Panc1 (cell line): ENCODE measurements around the gene KRTAP5-3.

Experiments
- POLR2AphosphoS5 ChIP-seq: IDR thresholded peaks from 2 replicates; pipeline ENCODE4 v1.6.1; 2012; ENCODE audit warnings: mild to moderate bottlenecking, low read depth, low read length, moderate library complexity
- SIN3A ChIP-seq: IDR thresholded peaks from 2 replicates; pipeline ENCODE4 v1.6.1; 2012; ENCODE audit warnings: low read depth, mild to moderate bottlenecking, low read length, moderate library complexity, borderline replicate concordance; ENCODE audit not compliant: insufficient read depth
- TCF7L2 ChIP-seq: IDR thresholded peaks from 2 replicates; pipeline ENCODE4 v1.6.1; 2011; ENCODE audit warnings: mild to moderate bottlenecking, low read depth, low read length, inconsistent platforms
- TF ChIP-seq, protein P1 (sequence below): fragments of 450-650 bp; IDR thresholded peaks from 2 replicates; pipeline ENCODE4 v1.5.1; 2017; ENCODE audit warnings: mild to moderate bottlenecking
- TF ChIP-seq, protein P2 (sequence below), 2 experiments: IDR thresholded peaks; 2 replicates each; pipeline ENCODE4 v1.6.1; 2011 to 2012; ENCODE audit warnings: low read depth in 2 of 2, control low read depth in 1 of 2, low read length in 1 of 2, mild to moderate bottlenecking in 1 of 2, moderate library complexity in 1 of 2; ENCODE audit not compliant: insufficient read depth in 1 of 2

DNA sequence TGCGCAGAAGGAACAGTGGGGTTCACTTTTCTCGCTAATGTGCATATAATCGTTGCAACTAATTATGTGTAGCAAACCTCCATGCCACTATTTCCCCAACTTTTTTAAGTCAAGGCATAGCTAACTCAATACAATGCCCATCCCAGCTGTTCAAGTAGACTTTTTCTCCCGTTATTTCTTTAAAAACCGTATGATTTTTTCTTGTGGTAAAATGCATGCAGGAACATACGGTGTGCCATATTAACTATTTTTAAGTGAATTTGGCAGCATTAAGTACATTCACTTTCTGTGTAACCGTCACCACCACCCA lies 33.4 kb downstream of the KRTAP5-3 start:
- TF ChIP-seq, protein P1, sequence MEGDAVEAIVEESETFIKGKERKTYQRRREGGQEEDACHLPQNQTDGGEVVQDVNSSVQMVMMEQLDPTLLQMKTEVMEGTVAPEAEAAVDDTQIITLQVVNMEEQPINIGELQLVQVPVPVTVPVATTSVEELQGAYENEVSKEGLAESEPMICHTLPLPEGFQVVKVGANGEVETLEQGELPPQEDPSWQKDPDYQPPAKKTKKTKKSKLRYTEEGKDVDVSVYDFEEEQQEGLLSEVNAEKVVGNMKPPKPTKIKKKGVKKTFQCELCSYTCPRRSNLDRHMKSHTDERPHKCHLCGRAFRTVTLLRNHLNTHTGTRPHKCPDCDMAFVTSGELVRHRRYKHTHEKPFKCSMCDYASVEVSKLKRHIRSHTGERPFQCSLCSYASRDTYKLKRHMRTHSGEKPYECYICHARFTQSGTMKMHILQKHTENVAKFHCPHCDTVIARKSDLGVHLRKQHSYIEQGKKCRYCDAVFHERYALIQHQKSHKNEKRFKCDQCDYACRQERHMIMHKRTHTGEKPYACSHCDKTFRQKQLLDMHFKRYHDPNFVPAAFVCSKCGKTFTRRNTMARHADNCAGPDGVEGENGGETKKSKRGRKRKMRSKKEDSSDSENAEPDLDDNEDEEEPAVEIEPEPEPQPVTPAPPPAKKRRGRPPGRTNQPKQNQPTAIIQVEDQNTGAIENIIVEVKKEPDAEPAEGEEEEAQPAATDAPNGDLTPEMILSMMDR: no peak
- TF ChIP-seq POLR2AphosphoS5: no peak
- TF ChIP-seq, protein P2, sequence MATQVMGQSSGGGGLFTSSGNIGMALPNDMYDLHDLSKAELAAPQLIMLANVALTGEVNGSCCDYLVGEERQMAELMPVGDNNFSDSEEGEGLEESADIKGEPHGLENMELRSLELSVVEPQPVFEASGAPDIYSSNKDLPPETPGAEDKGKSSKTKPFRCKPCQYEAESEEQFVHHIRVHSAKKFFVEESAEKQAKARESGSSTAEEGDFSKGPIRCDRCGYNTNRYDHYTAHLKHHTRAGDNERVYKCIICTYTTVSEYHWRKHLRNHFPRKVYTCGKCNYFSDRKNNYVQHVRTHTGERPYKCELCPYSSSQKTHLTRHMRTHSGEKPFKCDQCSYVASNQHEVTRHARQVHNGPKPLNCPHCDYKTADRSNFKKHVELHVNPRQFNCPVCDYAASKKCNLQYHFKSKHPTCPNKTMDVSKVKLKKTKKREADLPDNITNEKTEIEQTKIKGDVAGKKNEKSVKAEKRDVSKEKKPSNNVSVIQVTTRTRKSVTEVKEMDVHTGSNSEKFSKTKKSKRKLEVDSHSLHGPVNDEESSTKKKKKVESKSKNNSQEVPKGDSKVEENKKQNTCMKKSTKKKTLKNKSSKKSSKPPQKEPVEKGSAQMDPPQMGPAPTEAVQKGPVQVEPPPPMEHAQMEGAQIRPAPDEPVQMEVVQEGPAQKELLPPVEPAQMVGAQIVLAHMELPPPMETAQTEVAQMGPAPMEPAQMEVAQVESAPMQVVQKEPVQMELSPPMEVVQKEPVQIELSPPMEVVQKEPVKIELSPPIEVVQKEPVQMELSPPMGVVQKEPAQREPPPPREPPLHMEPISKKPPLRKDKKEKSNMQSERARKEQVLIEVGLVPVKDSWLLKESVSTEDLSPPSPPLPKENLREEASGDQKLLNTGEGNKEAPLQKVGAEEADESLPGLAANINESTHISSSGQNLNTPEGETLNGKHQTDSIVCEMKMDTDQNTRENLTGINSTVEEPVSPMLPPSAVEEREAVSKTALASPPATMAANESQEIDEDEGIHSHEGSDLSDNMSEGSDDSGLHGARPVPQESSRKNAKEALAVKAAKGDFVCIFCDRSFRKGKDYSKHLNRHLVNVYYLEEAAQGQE (IDR thresholded peaks at IDR 0.05; ENCODE audit: insufficient read depth in 1 of 2, low read depth in 2 of 2, low read length in 1 of 2): no peak
- no peak for TF ChIP-seq SIN3A
- no peak for TF ChIP-seq TCF7L2
